GM12874 (cell line): Measurements from ENCODE around the gene PWP2.

Experiments used
- TF ChIP-seq, protein P1 (sequence below): IDR thresholded peaks from 2 replicates; pipeline ENCODE4 v1.5.1; 2011; ENCODE audit warnings: low read depth, mild to moderate bottlenecking, control low read depth, low read length, moderate library complexity; ENCODE audit not compliant: insufficient read depth

Gene PWP2

DNA sequence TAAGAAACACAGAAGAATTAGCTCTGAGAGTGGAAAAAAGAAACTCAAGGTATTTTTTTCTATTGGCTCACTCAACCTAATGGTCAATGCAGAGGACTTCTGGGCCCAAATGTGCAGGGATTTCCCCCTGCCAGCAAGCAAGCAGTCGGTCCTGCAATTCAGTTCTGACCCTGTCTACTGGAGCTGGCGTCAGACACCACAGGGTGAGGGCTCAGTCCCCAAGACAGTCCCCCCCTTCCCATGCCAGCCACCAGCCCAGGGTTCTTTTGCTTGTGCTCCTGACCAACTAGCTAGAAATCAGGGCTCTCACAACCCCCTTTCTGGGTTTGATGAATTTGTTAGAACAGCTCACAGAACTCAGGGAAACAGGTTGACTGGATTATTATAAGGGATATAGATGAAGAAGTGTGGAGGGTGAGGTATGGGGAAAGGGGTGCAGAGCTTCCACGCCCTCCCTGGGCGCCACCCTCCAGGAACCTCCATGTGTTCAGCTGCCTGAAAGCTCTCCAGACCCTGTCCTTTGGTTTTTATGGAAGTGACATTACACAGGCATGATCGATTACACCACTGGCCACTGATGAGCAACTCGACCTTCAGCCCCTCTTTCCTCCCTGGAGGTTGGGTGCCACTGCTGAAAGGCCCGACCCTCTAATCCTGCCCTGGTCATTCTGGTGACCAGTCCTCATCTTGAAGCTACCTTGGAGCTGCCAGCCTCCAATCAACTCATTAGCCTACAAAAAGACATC, 22.5 kb upstream of the PWP2 start:
- TF ChIP-seq, protein P1, sequence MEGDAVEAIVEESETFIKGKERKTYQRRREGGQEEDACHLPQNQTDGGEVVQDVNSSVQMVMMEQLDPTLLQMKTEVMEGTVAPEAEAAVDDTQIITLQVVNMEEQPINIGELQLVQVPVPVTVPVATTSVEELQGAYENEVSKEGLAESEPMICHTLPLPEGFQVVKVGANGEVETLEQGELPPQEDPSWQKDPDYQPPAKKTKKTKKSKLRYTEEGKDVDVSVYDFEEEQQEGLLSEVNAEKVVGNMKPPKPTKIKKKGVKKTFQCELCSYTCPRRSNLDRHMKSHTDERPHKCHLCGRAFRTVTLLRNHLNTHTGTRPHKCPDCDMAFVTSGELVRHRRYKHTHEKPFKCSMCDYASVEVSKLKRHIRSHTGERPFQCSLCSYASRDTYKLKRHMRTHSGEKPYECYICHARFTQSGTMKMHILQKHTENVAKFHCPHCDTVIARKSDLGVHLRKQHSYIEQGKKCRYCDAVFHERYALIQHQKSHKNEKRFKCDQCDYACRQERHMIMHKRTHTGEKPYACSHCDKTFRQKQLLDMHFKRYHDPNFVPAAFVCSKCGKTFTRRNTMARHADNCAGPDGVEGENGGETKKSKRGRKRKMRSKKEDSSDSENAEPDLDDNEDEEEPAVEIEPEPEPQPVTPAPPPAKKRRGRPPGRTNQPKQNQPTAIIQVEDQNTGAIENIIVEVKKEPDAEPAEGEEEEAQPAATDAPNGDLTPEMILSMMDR: no peak

DNA sequence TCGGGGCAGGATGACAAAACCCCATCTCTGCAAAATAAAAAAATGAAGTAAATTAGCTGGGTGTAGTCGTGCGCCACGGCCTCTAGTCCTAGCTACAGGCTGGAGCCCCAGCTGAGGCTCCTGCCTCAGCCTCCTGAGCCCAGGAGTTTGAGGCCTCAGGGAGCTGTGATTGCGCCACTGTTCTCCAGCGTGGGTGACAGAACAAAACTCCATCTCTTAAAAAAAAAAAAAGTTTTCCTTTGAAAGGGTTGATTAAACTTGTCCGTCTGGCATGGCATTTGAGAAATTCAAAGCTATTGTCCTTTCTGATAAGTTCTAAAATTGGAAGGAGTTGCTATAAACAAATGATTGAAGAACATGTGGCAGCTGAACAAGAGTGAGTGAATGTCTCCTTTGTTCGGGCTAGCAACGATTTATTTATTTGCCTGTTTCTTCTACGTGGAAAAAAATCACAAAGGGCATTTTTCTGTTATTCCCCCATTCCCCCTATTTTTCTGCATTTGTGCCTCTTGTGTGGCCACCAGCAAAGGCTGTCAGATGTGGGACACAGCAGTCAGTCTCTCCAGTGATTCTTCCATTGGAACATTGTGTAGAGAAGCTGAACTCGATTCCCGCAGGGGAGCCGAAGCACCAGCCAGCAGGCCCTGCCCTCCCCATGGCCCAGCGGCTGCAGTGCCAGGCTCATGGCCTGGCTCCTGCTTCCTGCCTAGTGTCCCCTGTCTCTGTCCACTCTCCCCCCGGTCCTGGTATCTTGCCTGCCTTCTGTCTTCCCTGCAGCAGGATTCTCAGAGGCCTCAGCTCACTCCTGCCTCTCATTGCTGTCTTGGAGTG, 21.5 kb upstream of the PWP2 start:
- TF ChIP-seq, protein P1: no peak

DNA sequence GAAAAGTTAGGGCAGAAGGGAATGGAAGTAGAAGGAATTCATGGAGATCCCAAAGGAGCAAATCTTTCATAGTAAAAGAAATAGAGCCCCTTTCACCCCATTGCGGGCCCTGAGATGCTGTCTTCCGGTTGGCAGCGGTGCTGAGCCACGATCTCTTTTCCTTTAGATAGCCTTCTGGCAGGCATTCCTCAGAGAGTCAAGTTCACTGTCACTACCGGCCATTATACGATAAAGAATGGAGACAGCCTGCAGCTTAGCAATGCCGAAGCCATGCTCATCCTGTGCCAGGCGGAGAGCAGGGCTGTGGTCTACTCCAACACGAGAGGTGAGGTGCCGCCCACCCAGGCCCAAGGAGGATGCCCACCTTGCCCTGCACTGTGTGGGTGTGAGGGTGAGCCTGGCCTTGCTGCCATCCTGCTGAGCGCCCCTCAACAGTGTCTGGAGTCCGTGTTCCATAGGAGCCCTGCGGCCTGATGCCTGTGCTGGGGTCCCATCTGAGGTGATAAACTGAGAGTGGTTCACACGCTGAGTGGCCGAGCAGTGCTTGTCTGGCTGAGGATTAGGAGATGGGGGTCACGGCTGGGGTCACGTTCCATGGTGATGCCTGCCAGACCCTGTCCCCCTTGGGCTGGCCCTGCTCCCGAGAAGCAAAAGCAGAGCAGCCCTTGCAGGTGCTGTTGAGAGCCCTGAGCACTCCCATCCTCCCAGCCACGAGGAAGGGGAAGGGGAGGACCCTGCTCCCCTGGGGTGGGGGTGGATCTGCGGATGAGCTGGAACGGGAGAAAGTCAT, 20.4 kb upstream of the PWP2 start:
- TF ChIP-seq, protein P1: no peak

DNA sequence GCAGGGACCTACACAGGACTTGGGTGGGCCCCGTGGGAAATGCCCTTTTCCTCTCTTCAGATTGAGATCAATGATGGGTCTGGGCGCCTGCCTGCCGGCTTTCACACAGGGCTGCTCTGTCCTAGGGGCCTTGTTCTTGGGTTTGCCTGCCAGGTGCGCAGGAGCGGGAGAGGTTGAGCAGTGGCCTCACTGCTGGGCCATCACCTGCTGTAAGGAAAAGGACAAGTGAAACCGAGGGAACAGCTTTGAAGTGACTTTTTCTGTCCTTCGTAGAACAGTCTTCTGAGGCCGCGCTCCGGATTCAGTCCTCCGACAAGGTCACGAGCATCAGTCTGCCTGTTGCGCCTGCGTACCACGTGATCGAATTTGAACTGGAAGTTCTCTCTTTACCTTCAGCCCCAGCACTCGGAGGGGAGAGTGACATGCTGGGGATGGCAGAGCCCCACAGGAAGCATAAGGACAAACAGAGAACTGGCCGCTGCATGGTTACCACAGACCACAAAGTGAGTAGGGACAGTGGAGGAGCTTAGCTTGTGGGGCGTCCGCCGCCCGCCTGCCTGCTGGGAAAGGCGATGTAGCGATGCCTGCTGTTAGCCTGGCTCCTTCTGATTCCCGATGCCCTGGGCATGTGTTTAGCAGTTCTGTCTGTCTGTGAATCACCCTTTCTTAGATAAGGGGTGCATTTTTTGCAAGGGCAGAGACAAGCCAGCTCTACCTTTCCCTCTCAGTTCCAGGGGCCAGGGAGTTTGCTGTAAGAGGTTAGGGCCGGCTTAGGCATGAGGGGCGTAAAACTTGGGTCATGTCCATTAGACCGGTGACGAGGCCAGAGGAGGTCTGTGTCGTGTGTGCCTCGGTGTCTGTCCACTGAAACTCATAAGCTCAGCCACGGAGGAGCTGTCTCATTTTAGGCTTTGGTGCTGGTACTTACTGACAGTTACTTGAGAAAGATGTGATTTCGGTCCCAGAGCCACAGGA, 19.5 kb upstream of the PWP2 start:
- TF ChIP-seq, protein P1: no peak

DNA sequence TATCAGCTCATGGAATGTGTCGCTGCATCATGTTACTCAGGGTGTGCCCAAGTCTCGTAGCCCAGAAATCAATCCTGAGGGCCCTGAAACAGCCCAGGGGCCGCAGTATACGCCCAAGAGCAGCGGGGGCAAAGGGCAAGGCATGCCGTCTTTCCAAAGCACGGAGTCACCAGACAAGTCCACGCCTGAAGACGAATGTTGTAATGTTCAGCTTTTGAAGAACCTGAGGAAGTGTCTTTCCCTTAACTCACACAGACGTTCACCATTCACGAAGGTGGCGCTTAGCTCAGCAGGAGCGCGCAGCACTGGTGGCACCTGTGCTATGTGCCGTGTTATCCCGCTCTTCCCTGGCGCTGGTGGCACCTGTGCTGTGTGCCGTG, 18.8 kb upstream of the PWP2 start:
- TF ChIP-seq, protein P1: no peak

DNA sequence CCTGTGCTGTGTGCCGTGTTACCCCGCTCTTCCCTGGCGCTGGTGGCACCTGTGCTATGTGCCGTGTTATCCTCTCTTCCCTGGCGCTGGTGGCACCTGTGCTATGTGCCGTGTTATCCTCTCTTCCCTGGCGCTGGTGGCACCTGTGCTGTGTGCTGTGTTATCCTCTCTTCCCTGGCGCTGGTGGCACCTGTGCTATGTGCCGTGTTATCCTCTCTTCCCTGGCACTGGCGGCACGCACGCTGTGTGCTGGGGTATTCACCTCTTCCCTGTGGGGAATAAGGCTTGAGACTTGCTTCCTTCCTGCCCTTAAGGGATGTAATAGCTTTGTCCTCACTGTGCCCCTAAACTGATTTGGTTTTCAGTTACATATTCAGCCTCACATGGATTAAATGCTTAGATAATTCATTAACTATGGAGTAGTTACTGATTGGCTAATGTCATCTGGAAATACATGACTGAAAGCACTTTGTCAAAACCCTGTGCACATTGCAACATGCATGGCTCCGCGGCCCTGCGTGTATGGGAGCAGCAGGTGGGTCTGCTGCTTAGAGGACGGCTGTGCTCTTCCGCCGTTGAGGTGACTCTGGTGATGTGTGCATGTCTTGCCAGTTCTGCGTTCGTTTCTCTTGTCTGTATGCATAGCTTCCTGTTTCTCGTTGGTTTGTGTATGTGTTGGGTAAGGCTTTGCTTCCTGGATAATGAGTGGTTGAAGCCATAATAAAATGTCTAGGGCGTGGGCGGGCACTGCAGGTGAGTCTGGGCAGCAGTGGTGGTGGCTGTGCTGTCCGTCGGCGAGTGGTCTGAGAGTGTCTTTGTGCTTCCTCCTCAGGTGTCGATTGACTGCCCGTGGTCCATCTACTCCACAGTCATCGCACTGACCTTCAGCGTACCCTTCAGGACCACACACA, 17.9 kb upstream of the PWP2 start:
- TF ChIP-seq, protein P1: no peak
